Progenitor cell of endocrine pancreas (in vitro differentiated cells): Measurements from ENCODE around the gene BPTF. TPM values are rescaled to one million over a fixed set of nuclear protein-coding genes. Genes with fewer than 3 reads are reported as not detected.
A peak's percentile ranks its signal among the peaks of the same experiment; 100 is the strongest.

Source experiments
- DNase-seq: peaks from one replicate; pipeline ENCODE4 v3.0.0; 2021; ENCODE audit warnings: low spot score; ENCODE audit not compliant: unreplicated experiment
- H3K27ac Mint-ChIP-seq: 2 replicates; pipeline ENCODE4 v1.8.0; 2021; ENCODE audit warnings: mild to moderate bottlenecking, moderate library complexity, mixed read lengths
- H3K27me3 Mint-ChIP-seq: 2 replicates; pipeline ENCODE4 v1.8.0; 2021; ENCODE audit warnings: mixed read lengths
- H3K36me3 Mint-ChIP-seq: 2 replicates; pipeline ENCODE4 v1.8.0; 2022; ENCODE audit warnings: mixed read lengths; ENCODE audit not compliant: insufficient read depth
- H3K4me1 Mint-ChIP-seq: 2 replicates; pipeline ENCODE4 v1.8.0; 2021; ENCODE audit warnings: low read depth, mixed read lengths
- H3K4me3 Mint-ChIP-seq: 2 replicates; pipeline ENCODE4 v1.8.0; 2021; ENCODE audit warnings: low read depth, mild to moderate bottlenecking, moderate library complexity, mixed read lengths
- H3K9me3 Mint-ChIP-seq: 2 replicates; pipeline ENCODE4 v1.8.0; 2021; ENCODE audit warnings: low read depth, mixed read lengths
- CTCF ChIP-seq: fragments of 200-600 bp; sonication (generic); IDR thresholded peaks from one replicate; pipeline ENCODE4 v1.5.0; 2021; ENCODE audit warnings: antibody characterized with exemption, mild to moderate bottlenecking; ENCODE audit not compliant: unreplicated experiment
- long read RNA-seq: library from polyadenylated mRNA; unstranded; transcript quantifications from one replicate; pipeline ENCODE4 v2.0.0, GENCODE V29; 2020
- total RNA-seq: library from RNA; stranded (reverse); gene quantifications from 2 replicates; pipeline ENCODE4 v1.2.1, GENCODE V29; 2021

The BPTF gene
- 181 and 194 TPM in 2 replicates for total RNA-seq
- long read RNA-seq, partial matches to known transcripts, result 18 of 28 reads
- long read RNA-seq, other reads (novel, unspliced or antisense), result 10 of 28 reads

GRCh38 chr17:67824735-67825626 lies at the start of gene BPTF:
BPTF (plus strand) TSS chr17:67825503; CDS start chr17:67825725, 222 bp downstream.
- Mint-ChIP-seq H3K4me3 (peak within 1 kb of the TSS; percentile 99), H3K27me3 (no peaks in the 10 kb centered on the region), H3K9me3 (no peaks in the 10 kb centered on the region), H3K36me3 (no peaks in the 10 kb centered on the region), H3K4me1 (peaks cover 23% of the 10 kb centered on the region), H3K27ac (peak within 1 kb of the TSS; percentile 100)
- peak; percentile 90 for DNase-seq
- TF ChIP-seq CTCF, result peak; percentile 97

- no peaks in the 10 kb centered on the region for H3K27me3 Mint-ChIP-seq
- no peaks in the 10 kb centered on the region for H3K9me3 Mint-ChIP-seq
- no peaks in the 10 kb centered on the region for H3K36me3 Mint-ChIP-seq
- H3K4me3 Mint-ChIP-seq, result no peak overlapping the region
- no peak overlapping the region for H3K27ac Mint-ChIP-seq
- H3K4me1 Mint-ChIP-seq, result no peaks in the 10 kb centered on the region
- DNase-seq, result no peak
- TF ChIP-seq CTCF, result peak; percentile 64
These were observed 46.1 kb upstream of the BPTF start for GRCh38 chr17:67779098-67779672.

- no peak overlapping the region for H3K4me3 Mint-ChIP-seq
- TF ChIP-seq CTCF, result no peak
- H3K27me3 Mint-ChIP-seq, result no peaks in the 10 kb centered on the region
- H3K4me1 Mint-ChIP-seq, result no peaks in the 10 kb centered on the region
- DNase-seq, result no peak
- H3K36me3 Mint-ChIP-seq, result no peaks in the 10 kb centered on the region
- no peak overlapping the region for H3K27ac Mint-ChIP-seq
- H3K9me3 Mint-ChIP-seq, result no peaks in the 10 kb centered on the region
These were observed 40.8 kb upstream of the BPTF start for GRCh38 chr17:67784364-67785121.

GRCh38 chr17:67785122-67785477 lies 40.2 kb upstream of the BPTF start:
- no peaks in the 10 kb centered on the region for H3K27me3 Mint-ChIP-seq

More at GRCh38 chr17:67785122-67785477, 40.2 kb upstream of the BPTF start:
- Mint-ChIP-seq H3K9me3 (no peaks in the 10 kb centered on the region), H3K36me3 (no peaks in the 10 kb centered on the region), H3K4me1 (no peaks in the 10 kb centered on the region), H3K27ac (no peak overlapping the region), H3K4me3 (no peak overlapping the region)
- DNase-seq, result no peak
- no peak for TF ChIP-seq CTCF
